Lower lobe of right lung (tissue), 2 donors: ENCODE results near the gene THRB. TPM values are rescaled to one million over a fixed set of nuclear protein-coding genes. Genes with fewer than 3 reads are reported as not detected.

Experiments used
- ATAC-seq, 2 donors: fragments of 200-7000 bp; cut with Tn5 transposase; one replicate each; pipeline ENCODE4 v1.9.1; 2020 to 2022; ENCODE audit warnings: mild to moderate bottlenecking in 2 of 2, moderate library complexity in 2 of 2
- DNase-seq: peaks from one replicate; pipeline ENCODE4 v3.0.0-alpha.2; 2020
- H3K27ac ChIP-seq: fragments of 200-600 bp; one replicate; pipeline ENCODE4 v1.8.0; 2022
- H3K27me3 ChIP-seq: fragments of 200-600 bp; one replicate; pipeline ENCODE4 v1.8.0; 2022; ENCODE audit warnings: low read depth
- H3K36me3 ChIP-seq: fragments of 200-600 bp; one replicate; pipeline ENCODE4 v1.8.0; 2022; ENCODE audit warnings: mild to moderate bottlenecking
- H3K4me1 ChIP-seq: fragments of 200-600 bp; one replicate; pipeline ENCODE4 v1.8.0; 2022
- H3K4me3 ChIP-seq: fragments of 200-600 bp; one replicate; pipeline ENCODE4 v1.8.0; 2022; ENCODE audit warnings: mild to moderate bottlenecking
- H3K9me3 ChIP-seq: fragments of 200-600 bp; one replicate; pipeline ENCODE4 v1.8.0; 2022
- intact Hi-C: fragments of 100-400 bp; cut with DNase I; formaldehyde crosslinking; loops from one replicate; pipeline ENCODE4 v1.11.0; 2022
- total RNA-seq: library from RNA; stranded (reverse); fragmentation: NEBNext Ultra II Directional; extraction: Animal tissue kit (Norgen Biotek cat#: 25700); gene quantifications from one replicate; pipeline ENCODE4 v1.2.1, GENCODE V29; 2021
- TF ChIP-seq, protein P1 (sequence below): fragments of 200-600 bp; IDR thresholded peaks from one replicate; pipeline ENCODE4 v1.8.0; 2022; ENCODE audit warnings: antibody characterized with exemption, mild to moderate bottlenecking
- donor health status: DM: no; HTN: yes; CAD: no; lungs with severe emphysema.

Gene THRB
- total RNA-seq, 1 donor from 2014 or later: 14.6 TPM

DNA sequence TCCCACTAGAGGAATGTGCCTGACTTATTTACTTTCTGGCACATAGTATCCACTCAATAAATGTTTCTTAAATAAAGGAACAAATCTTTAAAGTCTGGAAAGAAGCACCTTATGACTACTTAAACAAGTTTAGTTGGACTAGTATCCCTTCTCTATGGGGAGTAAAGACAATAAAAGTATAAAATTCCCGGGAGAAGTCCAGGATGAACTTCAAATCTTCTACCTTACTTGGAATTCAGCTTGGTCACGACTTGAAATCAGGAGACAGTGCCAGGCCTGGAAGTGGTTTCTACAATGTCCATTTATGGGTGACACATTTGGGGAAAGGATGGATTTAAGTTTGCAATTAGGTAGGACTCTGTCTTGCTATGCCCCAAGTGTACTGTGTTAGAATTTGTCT, 353.1 kb downstream of the THRB start:
- Histone ChIP-seq H3K36me3 (no peaks in the 10 kb centered on the region), H3K4me3 (no peak overlapping the region), H3K27me3 (no peaks in the 10 kb centered on the region), H3K4me1 (peaks cover 6% of the 10 kb centered on the region), H3K9me3 (no peaks in the 10 kb centered on the region), H3K27ac (no peak overlapping the region)
- TF ChIP-seq, protein P1, sequence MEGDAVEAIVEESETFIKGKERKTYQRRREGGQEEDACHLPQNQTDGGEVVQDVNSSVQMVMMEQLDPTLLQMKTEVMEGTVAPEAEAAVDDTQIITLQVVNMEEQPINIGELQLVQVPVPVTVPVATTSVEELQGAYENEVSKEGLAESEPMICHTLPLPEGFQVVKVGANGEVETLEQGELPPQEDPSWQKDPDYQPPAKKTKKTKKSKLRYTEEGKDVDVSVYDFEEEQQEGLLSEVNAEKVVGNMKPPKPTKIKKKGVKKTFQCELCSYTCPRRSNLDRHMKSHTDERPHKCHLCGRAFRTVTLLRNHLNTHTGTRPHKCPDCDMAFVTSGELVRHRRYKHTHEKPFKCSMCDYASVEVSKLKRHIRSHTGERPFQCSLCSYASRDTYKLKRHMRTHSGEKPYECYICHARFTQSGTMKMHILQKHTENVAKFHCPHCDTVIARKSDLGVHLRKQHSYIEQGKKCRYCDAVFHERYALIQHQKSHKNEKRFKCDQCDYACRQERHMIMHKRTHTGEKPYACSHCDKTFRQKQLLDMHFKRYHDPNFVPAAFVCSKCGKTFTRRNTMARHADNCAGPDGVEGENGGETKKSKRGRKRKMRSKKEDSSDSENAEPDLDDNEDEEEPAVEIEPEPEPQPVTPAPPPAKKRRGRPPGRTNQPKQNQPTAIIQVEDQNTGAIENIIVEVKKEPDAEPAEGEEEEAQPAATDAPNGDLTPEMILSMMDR: no peak
- intact Hi-C loops: no loop called here
- no peak for DNase-seq
- ATAC-seq: no peak

DNA sequence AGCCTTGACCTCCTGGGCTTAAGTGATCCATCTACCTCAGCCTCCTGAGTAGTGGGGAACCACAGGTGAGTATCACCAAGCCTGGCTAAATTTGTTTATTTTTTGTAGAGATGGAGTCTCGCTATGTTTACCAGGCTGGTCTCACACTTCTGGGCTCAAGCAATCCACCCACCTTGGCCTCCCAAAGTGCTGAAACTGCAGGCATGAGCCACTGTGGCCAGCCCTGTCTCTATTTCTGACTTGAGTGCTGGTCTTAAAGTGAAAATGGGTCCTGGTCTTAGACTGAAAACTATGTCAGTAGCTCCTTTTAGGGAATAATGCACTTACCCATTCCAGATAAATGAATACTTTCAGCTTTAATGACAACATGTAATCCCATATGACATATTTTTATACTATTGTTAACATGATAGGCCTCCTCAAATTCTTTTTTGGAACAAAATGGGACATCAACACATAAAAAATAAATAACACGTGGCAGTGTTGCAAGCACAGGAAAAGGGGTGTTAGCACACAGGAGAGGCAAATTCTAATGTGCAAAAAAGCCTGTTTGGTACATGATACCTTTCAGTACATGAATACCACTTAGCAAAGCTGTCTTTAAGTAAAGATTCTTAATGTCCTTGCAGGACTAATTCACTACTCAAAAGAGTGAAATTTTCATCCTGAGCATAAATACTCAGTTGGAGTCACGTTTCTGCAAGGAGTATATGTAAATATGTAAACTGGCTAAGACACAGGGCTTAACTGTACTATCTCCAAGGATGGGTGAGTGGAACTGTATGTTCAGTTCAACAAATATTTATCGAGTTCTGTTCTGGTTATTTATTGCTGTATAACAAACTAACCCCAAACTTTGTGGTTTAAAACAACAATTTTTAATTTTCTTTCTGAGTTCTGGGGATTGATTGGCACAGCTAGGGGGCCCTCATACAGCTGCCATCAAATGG, 354.9 kb downstream of the THRB start:
- Histone ChIP-seq H3K27me3 (no peaks in the 10 kb centered on the region), H3K4me3 (no peak overlapping the region), H3K9me3 (no peaks in the 10 kb centered on the region), H3K36me3 (no peaks in the 10 kb centered on the region), H3K27ac (no peak overlapping the region), H3K4me1 (no peaks in the 10 kb centered on the region)
- ATAC-seq (no peak), DNase-seq (no peak)
- TF ChIP-seq, protein P1: no peak
- intact Hi-C loops: no loop called here

DNA sequence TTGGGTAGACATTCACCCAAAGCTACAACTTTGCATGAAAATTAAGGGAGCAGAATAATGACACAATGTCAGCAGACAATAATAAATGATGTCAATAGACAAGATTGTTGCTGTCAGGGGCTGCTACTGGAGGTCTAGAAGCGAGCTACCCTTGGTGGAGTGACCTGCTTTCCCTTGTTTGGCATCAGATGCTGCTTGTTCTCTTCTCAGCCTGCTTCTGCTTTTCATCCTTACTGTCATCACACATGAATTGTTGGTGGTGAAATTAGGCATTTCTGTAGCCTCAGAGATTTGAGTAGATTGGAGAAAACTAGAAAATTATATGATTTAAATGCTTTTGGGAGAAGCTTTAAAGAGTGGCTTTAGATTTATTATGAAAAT, 355.8 kb downstream of the THRB start:
- intact Hi-C loops: no loop called here
- Histone ChIP-seq H3K27ac (no peak overlapping the region), H3K36me3 (no peaks in the 10 kb centered on the region), H3K4me3 (no peak overlapping the region), H3K4me1 (no peaks in the 10 kb centered on the region), H3K27me3 (no peaks in the 10 kb centered on the region), H3K9me3 (no peaks in the 10 kb centered on the region)
- TF ChIP-seq, protein P1: no peak
- no peak for ATAC-seq
- no peak for DNase-seq

DNA sequence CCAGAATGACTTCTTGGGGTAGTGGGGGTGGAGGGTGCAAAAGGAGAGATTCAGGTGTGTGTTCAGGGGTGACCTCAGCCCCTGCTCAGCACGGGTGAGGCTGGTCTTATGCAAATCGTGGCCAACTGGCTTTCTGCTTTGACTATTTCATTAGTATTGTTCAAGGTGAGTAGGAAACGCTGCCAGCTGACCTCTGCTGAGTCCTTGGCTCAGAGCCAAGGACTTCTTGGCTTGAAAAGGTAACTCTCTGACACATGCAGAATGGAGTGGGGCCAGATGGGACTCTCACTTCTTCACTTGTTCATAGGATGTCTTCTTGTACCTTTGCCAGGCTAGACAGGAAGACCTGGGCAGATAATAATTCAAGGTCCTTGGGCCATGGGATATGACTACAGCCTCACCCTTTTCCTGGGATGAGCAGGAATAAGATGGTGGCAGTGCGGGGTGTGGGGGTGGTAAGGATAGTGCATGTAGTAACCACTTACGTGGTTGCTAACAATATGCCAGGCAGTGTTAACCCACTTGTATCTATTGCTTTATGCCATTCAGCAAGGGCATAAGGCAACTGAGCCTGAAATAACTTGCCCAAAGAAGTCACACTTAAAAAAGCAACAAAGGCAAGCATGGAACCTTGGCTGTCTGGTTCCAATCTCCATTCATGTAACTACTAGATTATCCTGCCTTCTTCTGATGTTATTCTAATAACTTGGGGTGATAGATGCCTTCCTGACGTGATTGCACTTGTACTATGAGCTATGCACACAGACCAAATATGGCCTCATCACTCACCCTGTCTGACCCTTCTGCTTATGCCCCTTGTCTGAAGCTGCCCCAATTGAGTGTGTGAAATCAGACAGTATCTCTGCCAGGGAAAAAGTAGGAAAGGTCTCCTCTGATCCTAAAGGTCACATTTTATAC, 356.4 kb downstream of the THRB start:
- DNase-seq (no peak), ATAC-seq (peak; percentile 38 to 46)
- Histone ChIP-seq H3K27me3 (no peaks in the 10 kb centered on the region), H3K4me1 (no peaks in the 10 kb centered on the region), H3K9me3 (no peaks in the 10 kb centered on the region), H3K27ac (no peak overlapping the region), H3K36me3 (no peaks in the 10 kb centered on the region), H3K4me3 (no peak overlapping the region)
- intact Hi-C loops: no loop called here
- TF ChIP-seq, protein P1: no peak

DNA sequence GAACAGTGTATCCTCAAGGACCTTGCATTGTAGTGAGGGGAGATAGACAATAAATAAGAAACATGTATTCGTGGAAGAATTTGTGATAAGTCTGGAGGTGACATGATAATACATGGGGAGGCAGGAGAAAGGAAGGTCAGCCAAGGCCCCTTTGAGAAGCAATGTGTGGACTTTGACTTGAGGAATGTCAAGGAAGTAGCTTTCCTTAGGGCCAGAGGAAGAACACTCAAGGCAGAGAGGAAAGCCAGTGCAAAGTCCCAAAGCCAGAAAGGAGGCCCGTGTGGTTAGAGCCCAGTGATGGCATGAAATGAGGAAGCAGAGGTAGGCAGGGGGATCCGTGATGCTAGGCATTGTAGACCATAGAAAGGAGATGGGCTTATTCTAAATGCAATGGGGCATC, 357.3 kb downstream of the THRB start:
- no peak overlapping the region for H3K27ac ChIP-seq
- peaks cover 2% of the 10 kb centered on the region for H3K36me3 ChIP-seq
- H3K4me1 ChIP-seq: no peaks in the 10 kb centered on the region
- intact Hi-C loops: no loop called here
- TF ChIP-seq, protein P1: no peak
- no peaks in the 10 kb centered on the region for H3K27me3 ChIP-seq
- ATAC-seq (no peak), DNase-seq (no peak)
- H3K4me3 ChIP-seq: no peak overlapping the region
- H3K9me3 ChIP-seq: no peaks in the 10 kb centered on the region
